Osteoblast (primary cell): ENCODE measurements around the gene PTPRN2. TPM values are rescaled to one million over a fixed set of nuclear protein-coding genes. Genes with fewer than 3 reads are reported as not detected.

Experiments used
- DNase-seq: peaks from one replicate; pipeline ENCODE4 v3.0.0; 2011; ENCODE audit warnings: low spot score, mixed read lengths; ENCODE audit not compliant: insufficient read length; ENCODE audit errors: missing footprints
- H2AFZ ChIP-seq: 2 replicates; pipeline ENCODE4 v1.6.0; 2011; ENCODE audit warnings: mild to moderate bottlenecking, low read length
- H3K27ac ChIP-seq: 2 replicates; pipeline ENCODE4 v1.5.1; 2011; ENCODE audit warnings: mild to moderate bottlenecking, low read depth, low read length, moderate library complexity
- H3K27me3 ChIP-seq: 2 replicates; pipeline ENCODE4 v1.6.0; 2012; ENCODE audit warnings: mild to moderate bottlenecking, control low read depth, inconsistent platforms, low read length, moderate library complexity; ENCODE audit not compliant: insufficient read depth
- H3K36me3 ChIP-seq: 2 replicates; pipeline ENCODE4 v1.5.1; 2011; ENCODE audit warnings: mild to moderate bottlenecking, low read length, control low read depth, moderate library complexity; ENCODE audit not compliant: insufficient read depth
- H3K4me1 ChIP-seq: 2 replicates; pipeline ENCODE4 v1.5.1; 2011; ENCODE audit warnings: mild to moderate bottlenecking, low read length, control low read depth, moderate library complexity; ENCODE audit not compliant: insufficient read depth
- H3K4me2 ChIP-seq: 2 replicates; pipeline ENCODE4 v1.6.0; 2011; ENCODE audit warnings: mild to moderate bottlenecking, low read length; ENCODE audit not compliant: insufficient read depth
- H3K4me3 ChIP-seq: fragments of 200-600 bp; sonication (generic); 3 replicates; pipeline ENCODE4 v1.5.1; 2012; ENCODE audit warnings: mild to moderate bottlenecking, low read length, inconsistent platforms; ENCODE audit not compliant: insufficient read depth
- H3K79me2 ChIP-seq: 2 replicates; pipeline ENCODE4 v1.6.0; 2012; ENCODE audit warnings: mild to moderate bottlenecking, low read length, control low read depth, inconsistent platforms; ENCODE audit not compliant: insufficient read depth
- H3K9me3 ChIP-seq: 2 replicates; pipeline ENCODE4 v1.5.1; 2011; ENCODE audit warnings: low read depth, low read length, control low read depth
- H4K20me1 ChIP-seq: 2 replicates; pipeline ENCODE4 v1.6.0; 2012; ENCODE audit warnings: mild to moderate bottlenecking, low read length, control low read depth; ENCODE audit not compliant: insufficient read depth
- total RNA-seq: library from RNA; depleted of rRNA; stranded (reverse); fragments of >200 nt; gene quantifications from 2 replicates; pipeline ENCODE4 v1.2.3, GENCODE V29; 2012
- TF ChIP-seq, protein P1 (sequence below): IDR thresholded peaks from 2 replicates; pipeline ENCODE4 v1.5.1; 2011; ENCODE audit warnings: mild to moderate bottlenecking, low read depth, low read length, moderate library complexity; ENCODE audit errors: extremely low read depth

Gene PTPRN2
- total RNA-seq, 1 donor: 0.36 TPM

GRCh38 chr7:158369866-158370265 is 217.8 kb downstream of the PTPRN2 start:
- no peak for DNase-seq
- Histone ChIP-seq H3K79me2 (no peaks in the 10 kb centered on the region), H3K27ac (no peak overlapping the region), H3K9me3 (no peaks in the 10 kb centered on the region), H3K4me2 (no peak overlapping the region), H2AFZ (no peak overlapping the region), H3K36me3 (no peaks in the 10 kb centered on the region), H3K4me1 (no peaks in the 10 kb centered on the region), H3K4me3 (no peak overlapping the region), H3K27me3 (no peaks in the 10 kb centered on the region), H4K20me1 (no peaks in the 10 kb centered on the region)
- TF ChIP-seq, protein P1, sequence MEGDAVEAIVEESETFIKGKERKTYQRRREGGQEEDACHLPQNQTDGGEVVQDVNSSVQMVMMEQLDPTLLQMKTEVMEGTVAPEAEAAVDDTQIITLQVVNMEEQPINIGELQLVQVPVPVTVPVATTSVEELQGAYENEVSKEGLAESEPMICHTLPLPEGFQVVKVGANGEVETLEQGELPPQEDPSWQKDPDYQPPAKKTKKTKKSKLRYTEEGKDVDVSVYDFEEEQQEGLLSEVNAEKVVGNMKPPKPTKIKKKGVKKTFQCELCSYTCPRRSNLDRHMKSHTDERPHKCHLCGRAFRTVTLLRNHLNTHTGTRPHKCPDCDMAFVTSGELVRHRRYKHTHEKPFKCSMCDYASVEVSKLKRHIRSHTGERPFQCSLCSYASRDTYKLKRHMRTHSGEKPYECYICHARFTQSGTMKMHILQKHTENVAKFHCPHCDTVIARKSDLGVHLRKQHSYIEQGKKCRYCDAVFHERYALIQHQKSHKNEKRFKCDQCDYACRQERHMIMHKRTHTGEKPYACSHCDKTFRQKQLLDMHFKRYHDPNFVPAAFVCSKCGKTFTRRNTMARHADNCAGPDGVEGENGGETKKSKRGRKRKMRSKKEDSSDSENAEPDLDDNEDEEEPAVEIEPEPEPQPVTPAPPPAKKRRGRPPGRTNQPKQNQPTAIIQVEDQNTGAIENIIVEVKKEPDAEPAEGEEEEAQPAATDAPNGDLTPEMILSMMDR: no peak

DNA sequence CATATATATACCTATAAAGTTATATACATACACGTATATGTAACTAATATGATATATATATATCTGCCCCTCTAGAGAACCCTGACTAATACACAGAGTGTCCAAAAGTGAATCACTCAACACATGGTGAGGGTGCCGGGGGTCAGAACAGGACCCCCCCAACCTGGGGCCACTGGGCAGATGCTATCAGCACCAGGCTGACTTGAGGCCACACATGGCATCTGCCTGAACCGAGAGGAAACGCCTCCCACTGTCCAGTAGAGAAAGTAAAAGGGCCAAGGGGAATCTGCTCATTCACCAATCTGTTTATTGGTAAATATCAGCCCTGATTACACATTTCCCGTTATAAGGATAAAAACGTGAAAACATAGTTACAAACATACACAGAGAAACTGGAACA is 218.3 kb downstream of the PTPRN2 start:
- Histone ChIP-seq H4K20me1 (no peaks in the 10 kb centered on the region), H3K4me3 (no peak overlapping the region), H3K36me3 (no peaks in the 10 kb centered on the region), H3K4me2 (no peak overlapping the region), H3K9me3 (no peaks in the 10 kb centered on the region), H3K4me1 (no peaks in the 10 kb centered on the region), H3K79me2 (no peaks in the 10 kb centered on the region), H3K27me3 (no peaks in the 10 kb centered on the region), H2AFZ (no peak overlapping the region), H3K27ac (no peak overlapping the region)
- TF ChIP-seq, protein P1: no peak
- no peak for DNase-seq

DNA sequence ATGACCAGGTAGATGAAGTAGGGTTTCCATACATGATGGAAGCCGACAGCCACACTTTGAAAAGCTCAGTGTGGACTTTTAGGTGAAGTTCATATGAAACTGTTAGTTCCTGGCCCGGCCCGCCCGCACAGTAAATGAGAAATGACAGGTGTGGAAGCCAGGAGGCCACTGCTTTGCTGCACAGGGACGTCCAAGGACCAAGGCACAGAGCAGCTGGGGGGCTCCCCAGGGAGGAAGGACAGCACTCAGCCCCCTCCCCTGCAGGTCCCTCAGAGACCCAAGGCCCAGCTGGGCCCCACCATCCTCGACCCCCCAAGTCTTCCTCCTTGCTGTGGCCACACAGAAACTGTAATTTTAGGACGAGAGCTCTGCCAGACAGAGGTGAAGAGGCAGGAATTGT is 219.2 kb downstream of the PTPRN2 start:
- Histone ChIP-seq H2AFZ (no peak overlapping the region), H3K4me1 (no peaks in the 10 kb centered on the region), H3K4me3 (no peak overlapping the region), H3K9me3 (no peaks in the 10 kb centered on the region), H3K79me2 (no peaks in the 10 kb centered on the region), H3K4me2 (no peak overlapping the region), H3K27me3 (no peaks in the 10 kb centered on the region), H3K36me3 (no peaks in the 10 kb centered on the region), H3K27ac (no peak overlapping the region), H4K20me1 (no peaks in the 10 kb centered on the region)
- DNase-seq: no peak
- TF ChIP-seq, protein P1: no peak

- Histone ChIP-seq H4K20me1 (no peaks in the 10 kb centered on the region), H3K4me1 (no peaks in the 10 kb centered on the region), H3K9me3 (no peaks in the 10 kb centered on the region), H3K36me3 (no peaks in the 10 kb centered on the region), H3K4me2 (no peak overlapping the region), H3K27me3 (no peaks in the 10 kb centered on the region), H3K79me2 (no peaks in the 10 kb centered on the region), H3K27ac (no peak overlapping the region), H2AFZ (no peak overlapping the region), H3K4me3 (no peak overlapping the region)
- no peak for DNase-seq
- TF ChIP-seq, protein P1: no peak
Measured at GRCh38 chr7:158367634-158367982, 220.0 kb downstream of the PTPRN2 start.
